Coronary artery (tissue), 2 donors: ENCODE measurements around the gene FCGR3A.
"Not testable (repeated sequence)": the region's sequence is repeated elsewhere in the genome, so short reads cannot be mapped to it uniquely, and the experiment has no call there.

ENCODE experiments used
- DNase-seq: peaks from one replicate; pipeline ENCODE4 v3.0.0-alpha.2; 2017; ENCODE audit warnings: low spot score
- H3K27ac ChIP-seq, 2 donors: fragments of 200-600 bp; sonication (generic); one replicate each; pipeline ENCODE4 v1.5.1; 2016 to 2019
- H3K4me3 ChIP-seq: fragments of 200-600 bp; sonication (generic); 2 replicates; pipeline ENCODE4 v1.5.1; 2016; ENCODE audit warnings: mild to moderate bottlenecking, moderate library complexity

FCGR3A gene

GRCh38 chr1:161560960-161561715 lies 11.5 kb upstream of the FCGR3A start:
- not testable (repeated sequence) for H3K4me3 ChIP-seq, DNase-seq, H3K27ac ChIP-seq

- not testable (repeated sequence) for H3K4me3 ChIP-seq, DNase-seq
Measured at GRCh38 chr1:161557506-161558450, 8.2 kb upstream of the FCGR3A start.

GRCh38 chr1:161556990-161557389 lies 7.4 kb upstream of the FCGR3A start:
- H3K4me3 ChIP-seq, DNase-seq, H3K27ac ChIP-seq: not testable (repeated sequence)

More at GRCh38 chr1:161557506-161558450, 8.2 kb upstream of the FCGR3A start:
- not testable (repeated sequence) for H3K27ac ChIP-seq

- peak overlapping the region in 1 of 2 donors; percentile 48 for H3K27ac ChIP-seq
- DNase-seq, H3K4me3 ChIP-seq: not testable (repeated sequence)
Measured at GRCh38 chr1:161556143-161556542, 6.5 kb upstream of the FCGR3A start.

GRCh38 chr1:161554815-161555417 lies 5.3 kb upstream of the FCGR3A start:
- peak overlapping the region in 1 of 2 donors; percentile 78 for H3K27ac ChIP-seq
- not testable (repeated sequence) for DNase-seq, H3K4me3 ChIP-seq

GRCh38 chr1:161554340-161554739 lies 4.7 kb upstream of the FCGR3A start:
- not testable (repeated sequence) for H3K4me3 ChIP-seq, DNase-seq
- H3K27ac ChIP-seq = peak overlapping the region in 1 of 2 donors; percentile 78

GRCh38 chr1:161553631-161554030 lies 4.0 kb upstream of the FCGR3A start:
- H3K27ac ChIP-seq = peak overlapping the region in 1 of 2 donors; percentile 22
- not testable (repeated sequence) for H3K4me3 ChIP-seq, DNase-seq

- H3K27ac ChIP-seq = peak overlapping the region in 1 of 2 donors; percentile 72
Measured at GRCh38 chr1:161550942-161551341, 1.3 kb upstream of the FCGR3A start.

GRCh38 chr1:161548749-161549406 lies 740 bp downstream of the FCGR3A start:
- DNase-seq, H3K27ac ChIP-seq, H3K4me3 ChIP-seq: not testable (repeated sequence)

More at GRCh38 chr1:161550942-161551341, 1.3 kb upstream of the FCGR3A start:
- DNase-seq, H3K4me3 ChIP-seq: not testable (repeated sequence)

GRCh38 chr1:161547995-161548741 lies 1.4 kb downstream of the FCGR3A start:
- DNase-seq, H3K4me3 ChIP-seq: not testable (repeated sequence)
- H3K27ac ChIP-seq = peak overlapping the region in 1 of 2 donors; percentile 47

GRCh38 chr1:161545005-161545731 lies 4.5 kb downstream of the FCGR3A start:
- H3K27ac ChIP-seq, DNase-seq, H3K4me3 ChIP-seq: not testable (repeated sequence)

GRCh38 chr1:161543125-161543524 lies 6.5 kb downstream of the FCGR3A start:
- H3K4me3 ChIP-seq, H3K27ac ChIP-seq, DNase-seq: not testable (repeated sequence)

GRCh38 chr1:161542091-161542559 lies 7.5 kb downstream of the FCGR3A start:
- DNase-seq, H3K4me3 ChIP-seq, H3K27ac ChIP-seq: not testable (repeated sequence)

GRCh38 chr1:161540570-161540960 lies 9.1 kb downstream of the FCGR3A start:
- Histone ChIP-seq H3K27ac (peak overlapping the region in 1 of 2 donors; percentile 55), H3K4me3 (peak overlapping the region; percentile 66)
- not testable (repeated sequence) for DNase-seq

GRCh38 chr1:161539731-161540569 lies 9.7 kb downstream of the FCGR3A start:
- DNase-seq = not testable (repeated sequence)
- peak overlapping the region; percentile 53 to 55 for H3K27ac ChIP-seq
- H3K4me3 ChIP-seq = peak overlapping the region; percentile 66

GRCh38 chr1:161538925-161539479 lies 10.6 kb downstream of the FCGR3A start:
- DNase-seq, H3K4me3 ChIP-seq, H3K27ac ChIP-seq: not testable (repeated sequence)
